IMR-90 (cell line): ENCODE measurements around the gene RELT. TPM values are rescaled to one million over a fixed set of nuclear protein-coding genes. Genes with fewer than 3 reads are reported as not detected.

Source experiments
- ATAC-seq: fragments of 200-7000 bp; cut with Tn5 transposase; 2 replicates; pipeline ENCODE4 v1.9.1; 2020; ENCODE audit warnings: low read depth, mild to moderate bottlenecking, moderate library complexity
- BruUV-seq: library from RNA; stranded (reverse); fragments of 400-500 nt; replicated peaks from 2 replicates; lab custom pipeline; 2021; lab: Mats Ljungman, UMichigan
- CTCF ChIA-PET: fragments of 300-600 bp; formaldehyde crosslinking; extraction: SDS; loops from one replicate; lab custom pipeline; 2021; ENCODE audit warnings: antibody characterized with exemption; lab: Yijun Ruan, JAX
- POLR2A ChIA-PET: fragments of 300-600 bp; sonication (Branson Sonifier 250); formaldehyde crosslinking; loops from one replicate; lab custom pipeline; 2022; ENCODE audit warnings: antibody characterized with exemption; ENCODE audit not compliant: unreplicated experiment; lab: Charles Lee
- DNase-seq: peaks from one replicate; pipeline ENCODE4 v3.0.0; 2013
- H2AFZ ChIP-seq: replicated peaks from 2 replicates; pipeline ENCODE3; 2013; ENCODE audit warnings: low read length, mild to moderate bottlenecking; ENCODE audit not compliant: poor library complexity
- H2AK5ac ChIP-seq: 2 replicates; pipeline ENCODE4 v1.6.1; 2013; ENCODE audit warnings: low read depth, low read length, inconsistent platforms
- H2AK9ac ChIP-seq: replicated peaks from 2 replicates; pipeline ENCODE3; 2013; ENCODE audit warnings: mild to moderate bottlenecking, low read depth, low read length, moderate library complexity; ENCODE audit not compliant: poor library complexity
- H2BK120ac ChIP-seq: 2 replicates; pipeline ENCODE4 v1.6.1; 2013; ENCODE audit warnings: low read depth, low read length, inconsistent platforms
- H2BK15ac ChIP-seq: 3 replicates; pipeline ENCODE4 v1.6.1; 2013; ENCODE audit warnings: low read depth, low read length, inconsistent platforms
- H2BK20ac ChIP-seq: 2 replicates; pipeline ENCODE4 v1.6.1; 2013; ENCODE audit warnings: low read depth, mild to moderate bottlenecking, inconsistent platforms, low read length, moderate library complexity
- H2BK5ac ChIP-seq: 2 replicates; pipeline ENCODE4 v1.6.1; 2013; ENCODE audit warnings: mild to moderate bottlenecking, low read depth, low read length, inconsistent platforms; ENCODE audit not compliant: poor library complexity, severe bottlenecking
- H3K14ac ChIP-seq: replicated peaks from 2 replicates; pipeline ENCODE4 v1.6.1; 2013; ENCODE audit warnings: low read depth, low read length, inconsistent platforms
- H3K18ac ChIP-seq: 2 replicates; pipeline ENCODE4 v1.6.1; 2013; ENCODE audit warnings: low read depth, low read length, control low read depth
- H3K23ac ChIP-seq: 2 replicates; pipeline ENCODE4 v1.6.1; 2013; ENCODE audit warnings: low read depth, low read length, inconsistent platforms
- H3K27ac ChIP-seq: 2 replicates; pipeline ENCODE4 v1.5.1; 2013; ENCODE audit warnings: mild to moderate bottlenecking, control low read depth, low read length; ENCODE audit not compliant: insufficient read depth
- H3K27me3 ChIP-seq: 2 replicates; pipeline ENCODE4 v1.6.1; 2013; ENCODE audit warnings: low read length; ENCODE audit not compliant: control insufficient read depth, insufficient read depth
- H3K36me3 ChIP-seq: 2 replicates; pipeline ENCODE4 v1.6.1; 2013; ENCODE audit warnings: low read length, mixed read lengths; ENCODE audit not compliant: control insufficient read depth, insufficient read depth
- H3K4ac ChIP-seq: 2 replicates; pipeline ENCODE4 v1.6.1; 2013; ENCODE audit warnings: low read depth, low read length, inconsistent platforms
- H3K4me1 ChIP-seq: 2 replicates; pipeline ENCODE4 v1.6.1; 2013; ENCODE audit warnings: low read length, mixed read lengths; ENCODE audit not compliant: control insufficient read depth, insufficient read depth
- H3K4me2 ChIP-seq: 2 replicates; pipeline ENCODE4 v1.6.1; 2013; ENCODE audit warnings: low read depth, mild to moderate bottlenecking, control low read depth, low read length, moderate library complexity
- H3K4me3 ChIP-seq: 2 replicates; pipeline ENCODE4 v1.5.1; 2013; ENCODE audit warnings: low read depth, mild to moderate bottlenecking, control low read depth, low read length, moderate library complexity; ENCODE audit not compliant: insufficient read depth
- H3K56ac ChIP-seq: 2 replicates; pipeline ENCODE4 v1.6.1; 2013; ENCODE audit warnings: low read length, inconsistent platforms; ENCODE audit not compliant: insufficient read depth; ENCODE audit errors: extremely low read depth
- H3K79me1 ChIP-seq, 2 experiments: 2 replicates each; pipeline ENCODE4 v1.6.1; 2013; ENCODE audit warnings: low read length in 2 of 2, inconsistent platforms in 1 of 2, low read depth in 1 of 2
- H3K9ac ChIP-seq: 2 replicates; pipeline ENCODE4 v1.6.1; 2013; ENCODE audit warnings: low read depth, low read length, control low read depth
- H3K9me1 ChIP-seq: 2 replicates; pipeline ENCODE4 v1.6.1; 2013; ENCODE audit warnings: low read length, inconsistent platforms; ENCODE audit not compliant: insufficient read depth
- H3K9me3 ChIP-seq: 2 replicates; pipeline ENCODE4 v1.6.1; 2013; ENCODE audit warnings: low read length; ENCODE audit not compliant: control insufficient read depth, insufficient read depth
- H4K20me1 ChIP-seq: 2 replicates; pipeline ENCODE4 v1.6.1; 2013; ENCODE audit warnings: low read length, inconsistent platforms; ENCODE audit not compliant: insufficient read depth
- H4K5ac ChIP-seq: 2 replicates; pipeline ENCODE4 v1.6.1; 2013; ENCODE audit warnings: mild to moderate bottlenecking, low read depth, low read length, control low read depth
- H4K8ac ChIP-seq, 2 experiments: 2 replicates each; pipeline ENCODE4 v1.6.1; 2013; ENCODE audit warnings: low read depth in 2 of 2, low read length in 2 of 2, control low read depth in 1 of 2, inconsistent platforms in 1 of 2
- H4K91ac ChIP-seq: 2 replicates; pipeline ENCODE4 v1.6.1; 2013; ENCODE audit warnings: low read depth, low read length, inconsistent platforms; ENCODE audit not compliant: insufficient read depth
- CEBPB ChIP-seq: IDR thresholded peaks from 2 replicates; pipeline ENCODE4 v1.6.1; 2012; ENCODE audit warnings: low read depth, low read length, improper control_type of control experiment
- CHD1 ChIP-seq: IDR thresholded peaks from 2 replicates; pipeline ENCODE4 v1.6.1; 2012; ENCODE audit warnings: low read depth, low read length, improper control_type of control experiment
- FOS ChIP-seq: fragments of 150-350 bp; IDR thresholded peaks from 2 replicates; pipeline ENCODE4 v1.6.1; 2016; ENCODE audit warnings: low read depth, low read length
- MAFK ChIP-seq: IDR thresholded peaks from 2 replicates; pipeline ENCODE4 v1.6.1; 2012; ENCODE audit warnings: low read depth, low read length, improper control_type of control experiment
- MAZ ChIP-seq: IDR thresholded peaks from 2 replicates; pipeline ENCODE4 v1.6.1; 2012; ENCODE audit warnings: low read depth, mild to moderate bottlenecking, low read length, improper control_type of control experiment, moderate library complexity, borderline replicate concordance
- MXI1 ChIP-seq: IDR thresholded peaks from 2 replicates; pipeline ENCODE4 v1.6.1; 2012; ENCODE audit warnings: low read depth, mild to moderate bottlenecking, low read length, moderate library complexity, borderline replicate concordance
- NFE2L2 ChIP-seq: fragments of 150-350 bp; IDR thresholded peaks from 2 replicates; pipeline ENCODE4 v1.6.1; 2016; ENCODE audit warnings: low read depth, mild to moderate bottlenecking, low read length
- POLR2A ChIP-seq: IDR thresholded peaks from 2 replicates; pipeline ENCODE4 v1.6.1; 2012; ENCODE audit warnings: mild to moderate bottlenecking, low read depth, low read length
- RCOR1 ChIP-seq: IDR thresholded peaks from 2 replicates; pipeline ENCODE4 v1.6.1; 2012; ENCODE audit warnings: mild to moderate bottlenecking, low read length, improper control_type of control experiment; ENCODE audit not compliant: insufficient replicate concordance
- RFX5 ChIP-seq: IDR thresholded peaks from 2 replicates; pipeline ENCODE4 v1.8.0; 2012; ENCODE audit warnings: low read depth, mild to moderate bottlenecking, low read length, moderate library complexity
- SMC3 ChIP-seq: fragments of 150-350 bp; IDR thresholded peaks from 2 replicates; pipeline ENCODE4 v1.6.1; 2016; ENCODE audit warnings: low read depth, mild to moderate bottlenecking, antibody characterized with exemption, low read length, moderate library complexity
- USF2 ChIP-seq: fragments of 150-350 bp; IDR thresholded peaks from 2 replicates; pipeline ENCODE4 v1.6.1; 2017; ENCODE audit warnings: mild to moderate bottlenecking, antibody characterized with exemption, low read length, low read depth
- WGBS, 2 experiments: methylation state at CpG; one replicate each; pipeline versions ENCODE4 v1.1.5 to v1.1.7; 2013; ENCODE audit warnings: missing lambda C conversion rate in 2 of 2; ENCODE audit not compliant: insufficient read length in 1 of 2; ENCODE audit errors: extremely low coverage in 2 of 2; 5-methylcytosine and 5-hydroxymethylcytosine counted together
- dilution Hi-C: fragments of 300-500 bp; cut with HindIII; formaldehyde crosslinking; loops from one replicate; pipeline ENCODE4 v1.14.3; 2018; ENCODE audit warnings: low sequenced_read_pairs; ENCODE audit not compliant: unreplicated experiment
- in situ Hi-C: fragments of 300-500 bp; cut with MboI; formaldehyde crosslinking; loops from 3 replicates; pipeline ENCODE4 v1.14.3; 2019; ENCODE audit warnings: low sequenced_read_pairs, inconsistent platforms, mixed read lengths
- intact Hi-C: fragments of 100-400 bp; cut with micrococcal nuclease; formaldehyde crosslinking; loops from 2 replicates; pipeline ENCODE4 v1.10.0; 2022
- polyA plus RNA-seq, 3 experiments: library from polyadenylated mRNA; depleted of rRNA; stranded (reverse); fragments of >200 nt; gene quantifications; 2 replicates each; pipeline ENCODE4 v1.2.3, GENCODE V29; 2012; ENCODE audit warnings: low replicate concordance in 1 of 3
- total RNA-seq: library from RNA; depleted of rRNA; stranded (reverse); fragments of >200 nt; gene quantifications from 2 replicates; pipeline ENCODE4 v1.2.3, GENCODE V29; 2012

RELT gene
- total and polyA plus RNA-seq, 2 of the 4 experiments (the other 2 are of a cell fraction): 2.3 to 5.3 TPM

GRCh38 chr11:73355109-73355508 is 21.1 kb upstream of the RELT start:
- BruUV-seq: no TSS peak
- no peak overlapping the region for H3K4me3 ChIP-seq
- H3K56ac ChIP-seq: no peak overlapping the region
- H4K5ac ChIP-seq: no peak overlapping the region
- H2AK9ac ChIP-seq: no peak overlapping the region
- H2BK20ac ChIP-seq: no peak overlapping the region
- ATAC-seq (no peak), DNase-seq (no peak)
- peaks cover 57% of the 10 kb centered on the region for H3K36me3 ChIP-seq
- intact Hi-C loops: no loop called here
- no peak overlapping the region for H2BK120ac ChIP-seq
- CTCF ChIA-PET: no interaction called here
- peaks cover 14% of the 10 kb centered on the region; the same call in 1 of the 2 replicates for H3K4me1 ChIP-seq
- H2BK15ac ChIP-seq: no peak overlapping the region
- H3K4me2 ChIP-seq: no peak overlapping the region
- in situ Hi-C loops: no loop called here
- H3K79me1 ChIP-seq: peaks cover 29 to 83% of the 10 kb centered on the region in 2 experiments
- peak overlapping the region; percentile 7; the same call in 1 of the 2 replicates for H3K23ac ChIP-seq
- no peak overlapping the region for H3K18ac ChIP-seq
- no peak overlapping the region for H2AK5ac ChIP-seq
- H3K4ac ChIP-seq: no peak overlapping the region
- no peaks in the 10 kb centered on the region for H3K27me3 ChIP-seq
- no peak overlapping the region for H2AFZ ChIP-seq
- POLR2A ChIA-PET: no interaction called here
- no peak overlapping the region for H3K27ac ChIP-seq
- H4K20me1 ChIP-seq: peaks cover 64% of the 10 kb centered on the region
- no peak overlapping the region for H3K9ac ChIP-seq
- no peak overlapping the region for H3K14ac ChIP-seq
- no peak overlapping the region for H2BK5ac ChIP-seq
- H4K8ac ChIP-seq: no peak overlapping the region
- dilution Hi-C loops: no loop called here
- TF ChIP-seq SMC3 (no peak), CEBPB (no peak), MAZ (no peak), RCOR1 (no peak), CHD1 (no peak), POLR2A (no peak), USF2 (no peak), FOS (no peak), RFX5 (no peak), NFE2L2 (no peak), MAFK (no peak), MXI1 (no peak)
- peaks cover 10% of the 10 kb centered on the region for H3K9me1 ChIP-seq
- H4K91ac ChIP-seq: no peak overlapping the region
- whole genome bisulfite sequencing, 2 experiments: no CpG with 5 or more reads among the region's 4 CpGs
- no peaks in the 10 kb centered on the region for H3K9me3 ChIP-seq
